GM10266 (cell line): Measurements from ENCODE around the gene AMOTL1.

ENCODE experiments used
- DNase-seq: peaks from one replicate; pipeline ENCODE4 v3.0.0; 2012; ENCODE audit errors: extremely low spot score
- TF ChIP-seq, protein P1 (sequence below): IDR thresholded peaks from 2 replicates; pipeline ENCODE4 v1.5.1; 2012; ENCODE audit warnings: mild to moderate bottlenecking, low read depth; ENCODE audit not compliant: control insufficient read depth, insufficient read depth; ENCODE audit errors: missing control alignments

The AMOTL1 gene, protein sequence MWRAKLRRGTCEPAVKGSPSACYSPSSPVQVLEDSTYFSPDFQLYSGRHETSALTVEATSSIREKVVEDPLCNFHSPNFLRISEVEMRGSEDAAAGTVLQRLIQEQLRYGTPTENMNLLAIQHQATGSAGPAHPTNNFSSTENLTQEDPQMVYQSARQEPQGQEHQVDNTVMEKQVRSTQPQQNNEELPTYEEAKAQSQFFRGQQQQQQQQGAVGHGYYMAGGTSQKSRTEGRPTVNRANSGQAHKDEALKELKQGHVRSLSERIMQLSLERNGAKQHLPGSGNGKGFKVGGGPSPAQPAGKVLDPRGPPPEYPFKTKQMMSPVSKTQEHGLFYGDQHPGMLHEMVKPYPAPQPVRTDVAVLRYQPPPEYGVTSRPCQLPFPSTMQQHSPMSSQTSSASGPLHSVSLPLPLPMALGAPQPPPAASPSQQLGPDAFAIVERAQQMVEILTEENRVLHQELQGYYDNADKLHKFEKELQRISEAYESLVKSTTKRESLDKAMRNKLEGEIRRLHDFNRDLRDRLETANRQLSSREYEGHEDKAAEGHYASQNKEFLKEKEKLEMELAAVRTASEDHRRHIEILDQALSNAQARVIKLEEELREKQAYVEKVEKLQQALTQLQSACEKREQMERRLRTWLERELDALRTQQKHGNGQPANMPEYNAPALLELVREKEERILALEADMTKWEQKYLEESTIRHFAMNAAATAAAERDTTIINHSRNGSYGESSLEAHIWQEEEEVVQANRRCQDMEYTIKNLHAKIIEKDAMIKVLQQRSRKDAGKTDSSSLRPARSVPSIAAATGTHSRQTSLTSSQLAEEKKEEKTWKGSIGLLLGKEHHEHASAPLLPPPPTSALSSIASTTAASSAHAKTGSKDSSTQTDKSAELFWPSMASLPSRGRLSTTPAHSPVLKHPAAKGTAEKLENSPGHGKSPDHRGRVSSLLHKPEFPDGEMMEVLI

DNA sequence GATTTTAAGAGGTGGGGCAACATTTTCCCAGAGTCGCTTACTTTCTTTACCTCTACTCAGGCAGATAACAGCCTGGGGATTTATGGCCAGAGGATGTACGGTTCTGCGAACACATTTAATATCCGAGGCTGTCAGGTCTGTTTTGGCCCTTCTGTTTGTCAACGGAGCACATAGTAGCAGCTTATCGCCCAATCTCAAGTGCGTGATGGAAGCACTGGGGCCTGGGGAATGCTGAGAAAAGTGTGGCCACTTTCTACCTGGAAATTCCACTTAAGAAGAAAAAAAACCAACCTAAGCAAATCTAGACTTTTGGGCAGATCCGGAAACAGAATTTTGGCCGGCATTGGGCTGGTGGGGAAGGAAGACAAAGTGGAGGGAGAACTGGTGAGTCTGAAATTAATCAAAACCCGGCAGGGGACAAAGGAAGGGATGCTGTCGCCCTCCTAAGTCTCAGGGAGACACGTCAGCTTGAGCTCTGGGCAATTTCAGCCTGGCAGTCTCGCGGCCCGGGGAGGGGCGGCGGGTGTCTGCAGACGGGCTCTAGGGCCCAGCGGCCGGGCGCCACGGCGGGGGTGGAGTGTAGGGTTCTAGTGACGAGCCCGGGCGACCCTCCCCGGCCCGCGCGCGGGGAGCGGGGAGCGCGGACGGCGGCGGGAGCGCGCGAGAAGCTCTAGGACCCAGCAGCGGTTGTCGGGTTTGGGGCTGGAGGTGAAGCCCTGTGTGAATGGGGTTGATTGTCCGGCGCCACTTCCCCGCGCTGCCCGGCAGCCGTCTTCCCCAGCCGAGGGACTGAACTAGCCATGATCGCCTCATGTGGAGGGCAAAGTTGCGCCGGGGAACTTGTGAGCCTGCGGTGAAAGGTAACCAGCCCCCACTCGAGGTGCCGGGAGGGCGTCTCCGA is at the start of gene AMOTL1:
Gene AMOTL1 (plus strand): TSS at position 656 of the 901 bp plus-strand sequence. CDS start 156 bp downstream, at position 812.
- TF ChIP-seq, protein P1, sequence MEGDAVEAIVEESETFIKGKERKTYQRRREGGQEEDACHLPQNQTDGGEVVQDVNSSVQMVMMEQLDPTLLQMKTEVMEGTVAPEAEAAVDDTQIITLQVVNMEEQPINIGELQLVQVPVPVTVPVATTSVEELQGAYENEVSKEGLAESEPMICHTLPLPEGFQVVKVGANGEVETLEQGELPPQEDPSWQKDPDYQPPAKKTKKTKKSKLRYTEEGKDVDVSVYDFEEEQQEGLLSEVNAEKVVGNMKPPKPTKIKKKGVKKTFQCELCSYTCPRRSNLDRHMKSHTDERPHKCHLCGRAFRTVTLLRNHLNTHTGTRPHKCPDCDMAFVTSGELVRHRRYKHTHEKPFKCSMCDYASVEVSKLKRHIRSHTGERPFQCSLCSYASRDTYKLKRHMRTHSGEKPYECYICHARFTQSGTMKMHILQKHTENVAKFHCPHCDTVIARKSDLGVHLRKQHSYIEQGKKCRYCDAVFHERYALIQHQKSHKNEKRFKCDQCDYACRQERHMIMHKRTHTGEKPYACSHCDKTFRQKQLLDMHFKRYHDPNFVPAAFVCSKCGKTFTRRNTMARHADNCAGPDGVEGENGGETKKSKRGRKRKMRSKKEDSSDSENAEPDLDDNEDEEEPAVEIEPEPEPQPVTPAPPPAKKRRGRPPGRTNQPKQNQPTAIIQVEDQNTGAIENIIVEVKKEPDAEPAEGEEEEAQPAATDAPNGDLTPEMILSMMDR, result no peak

DNA sequence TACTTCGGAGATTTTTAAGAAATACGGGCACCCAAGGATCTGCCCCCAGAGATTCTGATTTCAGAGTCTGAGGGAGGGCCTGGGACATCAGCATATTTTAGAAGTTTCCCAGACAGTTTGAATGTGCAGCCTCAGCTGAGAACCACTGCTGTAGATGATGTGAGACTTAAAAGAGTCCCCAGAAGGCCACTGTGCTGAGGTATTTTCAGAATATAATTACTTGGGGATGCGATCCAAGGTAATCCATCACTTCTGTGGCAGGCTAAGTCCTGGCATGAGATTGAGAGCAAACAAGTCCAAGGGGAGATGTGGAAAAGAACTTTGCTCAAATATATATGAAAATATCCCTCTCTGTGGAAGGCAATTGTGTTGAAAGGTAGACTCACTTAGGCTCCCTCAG is 48.3 kb upstream of the AMOTL1 start:
- no peak for DNase-seq
- TF ChIP-seq, protein P1, result no peak

More for the DNA sequence above, at the start of gene AMOTL1:
- DNase-seq, result peak; percentile 34

DNA sequence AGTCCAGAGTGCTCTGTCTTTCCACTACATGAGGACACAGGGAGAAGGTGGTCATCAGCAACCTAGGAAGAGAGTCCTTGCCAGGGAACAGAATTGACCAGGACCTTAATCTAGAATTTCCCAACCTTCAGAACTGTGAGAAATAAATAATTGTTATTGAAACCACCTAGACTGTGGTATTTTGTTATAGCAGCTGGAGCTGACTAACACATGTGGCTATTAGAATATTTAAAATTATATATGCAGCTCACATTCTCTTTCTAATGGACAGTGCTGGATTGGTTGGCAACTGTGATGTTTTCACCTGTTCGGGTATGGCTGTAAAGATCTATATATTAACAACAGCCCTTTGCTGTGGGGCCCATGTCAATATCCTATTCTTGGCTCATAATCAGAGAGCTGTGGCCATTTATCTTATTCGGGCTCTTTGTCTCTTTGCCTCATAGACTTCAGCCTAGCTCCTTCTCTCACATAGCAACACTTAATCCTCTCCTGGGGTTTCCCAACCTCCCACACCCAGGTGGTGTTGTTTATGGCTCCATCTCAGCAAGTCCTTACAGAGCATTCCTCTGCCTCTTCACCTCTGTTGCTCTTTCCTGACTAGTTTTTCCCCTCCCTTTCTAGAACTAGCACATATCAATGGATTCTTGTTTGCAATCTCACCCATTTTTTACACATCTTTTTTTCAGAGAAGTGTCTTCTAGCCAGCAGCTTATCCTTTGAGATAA is 46.4 kb upstream of the AMOTL1 start:
- DNase-seq, result no peak
- TF ChIP-seq, protein P1, result no peak

DNA sequence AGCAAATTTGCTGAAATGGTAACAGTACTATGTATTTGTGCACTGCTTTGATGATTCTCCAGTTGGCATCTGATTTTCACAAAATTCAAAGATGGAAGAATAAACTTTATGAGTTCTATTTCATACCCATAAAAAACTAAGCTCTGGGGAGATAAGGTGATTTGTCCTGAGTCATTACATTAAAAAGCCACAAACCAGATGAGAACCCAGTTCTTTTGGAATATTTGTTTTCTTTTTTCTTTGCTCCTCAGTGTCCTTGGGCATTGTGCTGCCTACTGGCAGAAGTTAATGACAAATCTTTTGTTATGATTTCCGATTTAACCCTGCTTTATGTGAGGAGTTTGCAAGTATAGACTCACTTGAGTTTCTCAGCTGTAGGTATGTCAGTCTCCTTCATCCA is 45.4 kb upstream of the AMOTL1 start:
- TF ChIP-seq, protein P1, result no peak
- no peak for DNase-seq

DNA sequence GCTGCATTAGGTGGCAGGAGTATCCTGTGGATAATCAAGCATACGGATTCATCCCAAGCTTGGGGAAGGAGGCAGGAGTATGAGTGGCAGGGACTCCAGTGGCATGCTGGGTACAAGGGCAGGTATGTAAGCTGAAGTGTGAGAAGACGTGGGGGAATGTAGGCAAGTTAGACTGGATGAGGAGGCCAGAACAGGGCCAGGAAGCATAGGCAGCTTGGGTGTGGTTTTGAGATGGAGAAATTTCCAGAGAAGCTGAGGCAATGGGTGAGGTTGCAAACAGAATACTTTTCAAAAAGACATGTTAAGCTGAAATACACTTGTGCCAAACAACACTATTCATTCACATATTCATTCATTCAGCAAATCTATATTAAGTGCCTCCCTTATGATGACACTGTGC is 43.1 kb upstream of the AMOTL1 start:
- TF ChIP-seq, protein P1, result no peak

DNA sequence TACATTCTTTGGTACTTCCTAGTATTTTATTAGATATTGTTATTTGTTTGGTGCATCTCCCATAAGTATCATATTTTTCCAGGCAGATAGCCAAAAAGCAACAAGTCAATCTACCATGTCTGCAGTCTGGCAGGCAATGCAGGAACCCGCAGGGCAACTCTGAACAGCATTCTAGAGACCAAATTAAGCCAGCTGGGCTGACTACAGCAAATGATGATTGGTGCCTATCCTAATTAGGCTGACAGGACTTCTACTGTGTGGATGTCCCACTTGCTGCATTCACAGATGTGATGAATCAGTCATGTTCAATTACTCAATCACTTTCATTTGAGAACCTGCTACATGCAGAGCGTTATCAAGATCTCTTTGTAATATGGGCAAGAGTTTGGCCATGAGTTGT is 40.3 kb upstream of the AMOTL1 start:
- DNase-seq, result no peak
- TF ChIP-seq, protein P1, result no peak

More for the DNA sequence above, 43.1 kb upstream of the AMOTL1 start:
- DNase-seq, result no peak
